ENCODE results near the gene CHERP.

DNA sequence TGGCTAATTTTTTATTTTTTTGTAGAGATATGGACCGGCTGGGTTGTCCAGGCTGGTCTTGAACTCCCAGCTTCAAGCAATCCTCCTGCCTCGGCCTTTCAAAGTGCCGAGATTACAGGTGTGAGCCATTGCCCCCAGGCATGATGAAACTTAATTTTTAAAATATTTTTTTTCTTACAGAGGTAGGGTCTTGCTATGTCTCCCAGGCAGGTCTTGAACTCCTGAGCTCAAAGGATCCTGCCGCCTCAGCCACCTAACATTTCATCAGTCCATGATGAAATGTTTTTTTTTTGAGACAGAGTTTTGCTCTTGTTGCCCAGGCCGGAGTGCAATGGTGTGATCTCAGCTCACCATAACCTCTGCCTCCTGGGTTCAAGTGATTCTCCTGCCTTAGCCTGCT is 33.7 kb downstream of the CHERP start:
- TF ChIP-seq, protein P1, sequence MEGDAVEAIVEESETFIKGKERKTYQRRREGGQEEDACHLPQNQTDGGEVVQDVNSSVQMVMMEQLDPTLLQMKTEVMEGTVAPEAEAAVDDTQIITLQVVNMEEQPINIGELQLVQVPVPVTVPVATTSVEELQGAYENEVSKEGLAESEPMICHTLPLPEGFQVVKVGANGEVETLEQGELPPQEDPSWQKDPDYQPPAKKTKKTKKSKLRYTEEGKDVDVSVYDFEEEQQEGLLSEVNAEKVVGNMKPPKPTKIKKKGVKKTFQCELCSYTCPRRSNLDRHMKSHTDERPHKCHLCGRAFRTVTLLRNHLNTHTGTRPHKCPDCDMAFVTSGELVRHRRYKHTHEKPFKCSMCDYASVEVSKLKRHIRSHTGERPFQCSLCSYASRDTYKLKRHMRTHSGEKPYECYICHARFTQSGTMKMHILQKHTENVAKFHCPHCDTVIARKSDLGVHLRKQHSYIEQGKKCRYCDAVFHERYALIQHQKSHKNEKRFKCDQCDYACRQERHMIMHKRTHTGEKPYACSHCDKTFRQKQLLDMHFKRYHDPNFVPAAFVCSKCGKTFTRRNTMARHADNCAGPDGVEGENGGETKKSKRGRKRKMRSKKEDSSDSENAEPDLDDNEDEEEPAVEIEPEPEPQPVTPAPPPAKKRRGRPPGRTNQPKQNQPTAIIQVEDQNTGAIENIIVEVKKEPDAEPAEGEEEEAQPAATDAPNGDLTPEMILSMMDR (conservative IDR thresholded peaks at IDR 0.05; ENCODE audit: low read depth, low read length): no peak
- TF ChIP-seq POLR2A (IDR thresholded peaks at IDR 0.05; ENCODE audit: low read depth, low read length): no peak
- no peak for TF ChIP-seq MXI1 (IDR thresholded peaks at IDR 0.05; ENCODE audit: borderline replicate concordance, low read depth, low read length)
- TF ChIP-seq RAD21 (IDR thresholded peaks at IDR 0.05; ENCODE audit: low read length): no peak
- no peak for TF ChIP-seq SMC3 (IDR thresholded peaks at IDR 0.05; ENCODE audit: low read depth, low read length)
- no peak for TF ChIP-seq BHLHE40 (IDR thresholded peaks at IDR 0.05; ENCODE audit: low read depth, low read length)
- TF ChIP-seq FOS (IDR thresholded peaks at IDR 0.05; ENCODE audit: low read depth, low read length): no peak
- no peak for TF ChIP-seq MAFK (IDR thresholded peaks at IDR 0.05; ENCODE audit: low read depth, low read length)
- TF ChIP-seq ELK1 (IDR thresholded peaks at IDR 0.05; ENCODE audit: borderline replicate concordance, low read depth, low read length): no peak
- TF ChIP-seq CEBPB (IDR thresholded peaks at IDR 0.05; ENCODE audit: low read depth, low read length): no peak
- TF ChIP-seq USF2 (IDR thresholded peaks at IDR 0.05; ENCODE audit: low read depth, low read length): no peak
- no peak for TF ChIP-seq MAZ (IDR thresholded peaks at IDR 0.05; ENCODE audit: borderline replicate concordance, low read depth, low read length)
- TF ChIP-seq RCOR1 (IDR thresholded peaks at IDR 0.05; ENCODE audit: insufficient replicate concordance, low read length): no peak
